Type B pancreatic cell (in vitro differentiated cells): ENCODE measurements around the gene RGS5. TPM values are rescaled to one million over a fixed set of nuclear protein-coding genes. Genes with fewer than 3 reads are reported as not detected.
"Not testable (repeated sequence)": the region's sequence is repeated elsewhere in the genome, so short reads cannot be mapped to it uniquely, and the experiment has no call there.

Experiments
- DNase-seq: peaks from one replicate; pipeline ENCODE4 v3.0.0; 2021; ENCODE audit warnings: mixed read lengths; ENCODE audit not compliant: unreplicated experiment; ENCODE audit errors: extremely low spot score
- H3K27ac Mint-ChIP-seq: 2 replicates; pipeline ENCODE4 v1.8.0; 2021; ENCODE audit warnings: mild to moderate bottlenecking, mixed read lengths
- H3K27me3 Mint-ChIP-seq: 2 replicates; pipeline ENCODE4 v1.8.0; 2021; ENCODE audit warnings: mixed read lengths
- H3K36me3 Mint-ChIP-seq: 2 replicates; pipeline ENCODE4 v1.8.0; 2021; ENCODE audit warnings: mixed read lengths
- H3K4me1 Mint-ChIP-seq: one replicate; pipeline ENCODE4 v1.8.0; 2021; ENCODE audit warnings: mixed read lengths; ENCODE audit not compliant: unreplicated experiment
- H3K4me3 Mint-ChIP-seq: 2 replicates; pipeline ENCODE4 v1.8.0; 2021; ENCODE audit warnings: mild to moderate bottlenecking, mixed read lengths
- H3K9me3 Mint-ChIP-seq: 2 replicates; pipeline ENCODE4 v1.8.0; 2021; ENCODE audit warnings: mixed read lengths
- total RNA-seq: library from RNA; stranded (reverse); gene quantifications from 2 replicates; pipeline ENCODE4 v1.2.1, GENCODE V29; 2021; ENCODE audit warnings: low replicate concordance
- TF ChIP-seq, protein P1 (sequence below): fragments of 200-600 bp; sonication (generic); conservative IDR thresholded peaks from 2 replicates; pipeline ENCODE4 v1.5.0; 2021; ENCODE audit warnings: antibody characterized with exemption, mild to moderate bottlenecking

The RGS5 gene
- total RNA-seq, 1 donor from 2014 or later: 70.0 TPM

DNA sequence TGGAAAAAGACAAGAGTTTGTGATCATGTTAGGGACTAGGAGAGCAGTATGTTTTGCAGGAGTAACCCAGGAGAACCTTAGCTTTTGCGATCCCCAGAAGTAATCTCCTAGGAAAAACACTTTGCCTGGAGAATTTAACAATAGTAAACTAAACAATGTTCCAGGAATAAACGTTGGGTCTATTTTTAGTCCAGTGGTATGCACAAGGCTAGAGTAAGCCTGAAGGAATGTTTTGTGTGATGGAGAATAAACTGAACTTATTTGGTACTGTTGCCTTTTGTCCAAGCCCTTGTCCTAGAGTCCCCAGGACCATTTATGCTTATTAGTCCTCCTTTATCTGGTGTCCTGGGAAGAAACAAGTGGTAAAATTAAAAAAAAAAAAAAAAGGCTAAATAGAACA, 28.7 kb upstream of the RGS5 start:
- TF ChIP-seq, protein P1, sequence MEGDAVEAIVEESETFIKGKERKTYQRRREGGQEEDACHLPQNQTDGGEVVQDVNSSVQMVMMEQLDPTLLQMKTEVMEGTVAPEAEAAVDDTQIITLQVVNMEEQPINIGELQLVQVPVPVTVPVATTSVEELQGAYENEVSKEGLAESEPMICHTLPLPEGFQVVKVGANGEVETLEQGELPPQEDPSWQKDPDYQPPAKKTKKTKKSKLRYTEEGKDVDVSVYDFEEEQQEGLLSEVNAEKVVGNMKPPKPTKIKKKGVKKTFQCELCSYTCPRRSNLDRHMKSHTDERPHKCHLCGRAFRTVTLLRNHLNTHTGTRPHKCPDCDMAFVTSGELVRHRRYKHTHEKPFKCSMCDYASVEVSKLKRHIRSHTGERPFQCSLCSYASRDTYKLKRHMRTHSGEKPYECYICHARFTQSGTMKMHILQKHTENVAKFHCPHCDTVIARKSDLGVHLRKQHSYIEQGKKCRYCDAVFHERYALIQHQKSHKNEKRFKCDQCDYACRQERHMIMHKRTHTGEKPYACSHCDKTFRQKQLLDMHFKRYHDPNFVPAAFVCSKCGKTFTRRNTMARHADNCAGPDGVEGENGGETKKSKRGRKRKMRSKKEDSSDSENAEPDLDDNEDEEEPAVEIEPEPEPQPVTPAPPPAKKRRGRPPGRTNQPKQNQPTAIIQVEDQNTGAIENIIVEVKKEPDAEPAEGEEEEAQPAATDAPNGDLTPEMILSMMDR: no peak
- no peak for DNase-seq
- Mint-ChIP-seq H3K36me3 (no peaks in the 10 kb centered on the region), H3K27ac (no peak overlapping the region), H3K9me3 (peaks cover 6% of the 10 kb centered on the region), H3K4me3 (no peak overlapping the region), H3K27me3 (no peaks in the 10 kb centered on the region), H3K4me1 (peaks cover 3% of the 10 kb centered on the region)

DNA sequence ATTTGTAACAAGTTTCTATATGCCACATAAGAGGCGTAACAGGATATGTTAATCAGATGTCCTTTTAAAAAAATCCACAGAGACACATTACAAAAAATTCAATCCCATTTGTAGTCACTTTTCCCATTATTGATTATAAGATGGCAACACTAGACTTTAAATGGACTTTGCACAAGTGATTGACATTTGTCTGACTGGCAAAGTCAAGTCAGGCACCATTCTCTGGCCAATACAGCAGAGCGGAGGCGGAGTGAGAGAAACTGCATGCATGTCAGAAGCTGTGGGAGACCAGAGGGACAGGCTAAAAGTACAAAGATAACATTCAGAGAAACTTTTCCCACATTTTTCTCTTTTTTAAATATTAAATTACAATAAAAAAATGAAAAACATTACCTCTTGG, 28.1 kb upstream of the RGS5 start:
- H3K9me3 Mint-ChIP-seq: peaks cover 6% of the 10 kb centered on the region
- no peak overlapping the region for H3K27ac Mint-ChIP-seq
- peaks cover 3% of the 10 kb centered on the region for H3K4me1 Mint-ChIP-seq
- H3K4me3 Mint-ChIP-seq: no peak overlapping the region
- DNase-seq: no peak
- no peaks in the 10 kb centered on the region for H3K36me3 Mint-ChIP-seq
- TF ChIP-seq, protein P1: no peak
- H3K27me3 Mint-ChIP-seq: no peaks in the 10 kb centered on the region

DNA sequence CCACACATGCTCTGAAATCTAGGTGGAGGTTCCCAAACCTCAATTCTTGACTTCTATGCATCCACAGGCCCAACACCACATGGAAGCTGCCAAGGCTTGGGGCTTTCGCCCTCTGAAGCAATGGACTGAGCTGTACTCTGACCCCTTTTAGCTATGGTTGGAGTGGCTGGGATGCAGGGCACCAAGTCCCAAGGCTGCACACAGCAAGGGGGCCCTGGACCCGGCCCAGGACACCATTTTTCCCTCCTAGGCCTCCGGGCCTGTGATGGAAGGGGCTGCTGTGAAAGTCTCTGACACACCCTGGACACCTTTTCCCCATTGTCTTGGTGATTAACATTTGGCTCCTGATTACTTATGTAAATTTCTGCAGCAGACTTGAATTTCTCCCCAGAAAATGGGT, 25.6 kb upstream of the RGS5 start:
- H3K4me3 Mint-ChIP-seq, H3K27ac Mint-ChIP-seq, DNase-seq, H3K9me3 Mint-ChIP-seq, H3K4me1 Mint-ChIP-seq, H3K36me3 Mint-ChIP-seq, H3K27me3 Mint-ChIP-seq: not testable (repeated sequence)

DNA sequence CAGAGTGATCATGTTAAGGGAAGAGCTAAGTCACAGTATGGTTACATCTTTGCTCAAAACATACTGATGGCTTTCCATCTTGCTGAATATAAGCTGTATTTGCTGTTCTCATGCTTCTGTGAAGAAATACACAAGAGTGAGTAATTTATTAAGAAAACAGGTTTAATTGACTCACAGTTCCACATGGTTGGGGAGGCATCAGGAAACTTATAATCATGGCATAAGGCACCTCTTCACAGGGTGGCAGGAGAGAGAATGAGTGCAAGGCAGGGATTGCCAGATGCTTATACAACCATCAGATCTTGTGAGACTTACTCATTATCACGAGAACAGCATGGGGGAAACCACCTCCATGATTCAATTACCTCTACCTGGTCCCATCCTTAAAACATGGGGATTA, 24.4 kb upstream of the RGS5 start:
- TF ChIP-seq, protein P1: no peak
- H3K4me1 Mint-ChIP-seq: peaks cover 3% of the 10 kb centered on the region
- DNase-seq: no peak
- H3K27ac Mint-ChIP-seq: no peak overlapping the region
- H3K4me3 Mint-ChIP-seq: no peak overlapping the region
- peaks cover 6% of the 10 kb centered on the region for H3K9me3 Mint-ChIP-seq
- H3K36me3 Mint-ChIP-seq: no peaks in the 10 kb centered on the region
- no peaks in the 10 kb centered on the region for H3K27me3 Mint-ChIP-seq

DNA sequence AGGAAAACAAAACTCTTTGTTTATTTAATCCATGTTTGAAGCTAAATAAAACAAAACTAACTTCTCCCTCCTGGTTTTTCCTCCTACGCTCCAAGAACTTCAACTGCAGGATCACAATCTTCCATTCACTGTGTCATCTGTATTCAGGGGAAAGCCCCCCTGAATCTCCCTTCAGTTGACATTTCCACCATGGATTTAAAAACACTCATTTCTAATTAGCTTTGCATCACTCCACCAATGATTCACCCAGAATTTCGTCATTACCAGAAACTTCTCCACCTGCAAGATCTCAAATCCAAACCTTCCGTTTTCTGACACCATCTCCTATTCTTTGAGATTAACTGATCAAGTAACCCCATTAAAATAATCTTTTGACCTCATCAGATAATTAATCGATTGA, 10.9 kb upstream of the RGS5 start:
- TF ChIP-seq, protein P1: no peak
- peaks cover 16% of the 10 kb centered on the region for H3K27me3 Mint-ChIP-seq
- no peak for DNase-seq
- H3K4me3 Mint-ChIP-seq: no peak overlapping the region
- no peaks in the 10 kb centered on the region for H3K36me3 Mint-ChIP-seq
- no peak overlapping the region for H3K27ac Mint-ChIP-seq
- H3K4me1 Mint-ChIP-seq: peaks cover 8% of the 10 kb centered on the region
- peaks cover 5% of the 10 kb centered on the region for H3K9me3 Mint-ChIP-seq

DNA sequence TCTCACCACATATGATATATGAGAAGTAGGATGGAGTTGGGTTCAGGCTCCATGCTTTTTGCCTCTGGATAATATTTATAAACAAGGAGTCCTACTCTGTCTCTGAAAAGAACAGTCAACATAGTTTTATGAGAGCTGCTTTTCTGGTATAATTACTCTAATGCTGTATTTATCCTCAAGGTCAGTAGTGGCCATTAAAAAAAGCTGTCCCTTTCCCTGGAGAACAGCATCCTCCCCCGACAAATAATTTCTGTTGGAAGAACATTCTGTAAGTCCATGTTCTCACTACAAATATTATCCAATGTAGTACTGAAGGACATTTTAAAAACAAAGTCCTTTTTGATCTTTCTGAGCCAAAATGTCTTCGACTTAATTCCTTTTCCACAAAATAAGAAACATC, 9.0 kb upstream of the RGS5 start:
- H3K27ac Mint-ChIP-seq: no peak overlapping the region
- peaks cover 5% of the 10 kb centered on the region for H3K4me1 Mint-ChIP-seq
- peaks cover 16% of the 10 kb centered on the region for H3K27me3 Mint-ChIP-seq
- H3K4me3 Mint-ChIP-seq: no peak overlapping the region
- H3K36me3 Mint-ChIP-seq: no peaks in the 10 kb centered on the region
- DNase-seq: no peak
- peaks cover 5% of the 10 kb centered on the region for H3K9me3 Mint-ChIP-seq
- TF ChIP-seq, protein P1: no peak
